NK-92 treated with Interleukin-12 subunit alpha and Interleukin-12 subunit beta, amount 100 ng/mL, for 24 hours (cell line): ENCODE data around the gene STC2.
A peak's percentile ranks its signal among the peaks of the same experiment; 100 is the strongest.

Source experiments
- DNase-seq: peaks from one replicate; lab custom pipeline; 2025; lab: John Stamatoyannopoulos, UW

STC2 gene

DNA sequence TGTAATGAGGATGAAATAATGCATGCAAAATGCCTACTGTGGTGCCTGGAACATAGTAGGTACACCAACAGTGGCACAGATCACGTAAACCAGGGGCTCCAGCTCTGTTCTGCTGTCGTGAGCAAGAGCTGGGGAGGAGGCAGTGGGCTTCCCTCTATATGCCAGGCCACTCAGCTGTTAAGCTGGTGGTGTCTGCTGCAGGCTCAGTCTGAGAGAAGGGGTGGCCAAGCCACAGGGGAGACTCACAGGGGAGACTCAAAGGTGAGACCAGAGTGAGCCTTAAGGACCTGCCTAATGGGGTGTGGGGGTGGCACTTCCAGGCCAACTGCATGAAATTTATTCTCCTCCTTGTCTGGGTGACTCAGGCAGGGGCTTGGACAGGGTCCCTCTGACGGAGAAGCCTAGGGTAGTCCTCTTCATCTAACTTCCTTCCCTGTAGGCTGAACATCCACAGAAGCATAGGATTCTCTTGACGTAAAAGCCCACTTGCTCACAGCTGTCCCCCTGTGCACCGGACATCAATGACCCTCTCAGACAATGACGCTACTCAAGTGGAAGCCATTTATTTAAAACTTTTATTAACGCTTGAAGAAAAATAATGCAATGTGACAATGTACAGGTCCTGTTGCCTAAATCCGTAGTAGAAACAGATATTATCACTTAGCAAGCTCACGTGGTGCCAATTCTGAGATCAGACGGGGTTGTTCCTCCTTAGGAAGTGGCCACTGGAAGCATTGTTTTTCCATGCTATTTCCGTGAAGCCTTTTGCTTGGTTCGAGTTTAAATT lies 13.9 kb downstream of the STC2 start:
- DNase-seq: no peak

DNA sequence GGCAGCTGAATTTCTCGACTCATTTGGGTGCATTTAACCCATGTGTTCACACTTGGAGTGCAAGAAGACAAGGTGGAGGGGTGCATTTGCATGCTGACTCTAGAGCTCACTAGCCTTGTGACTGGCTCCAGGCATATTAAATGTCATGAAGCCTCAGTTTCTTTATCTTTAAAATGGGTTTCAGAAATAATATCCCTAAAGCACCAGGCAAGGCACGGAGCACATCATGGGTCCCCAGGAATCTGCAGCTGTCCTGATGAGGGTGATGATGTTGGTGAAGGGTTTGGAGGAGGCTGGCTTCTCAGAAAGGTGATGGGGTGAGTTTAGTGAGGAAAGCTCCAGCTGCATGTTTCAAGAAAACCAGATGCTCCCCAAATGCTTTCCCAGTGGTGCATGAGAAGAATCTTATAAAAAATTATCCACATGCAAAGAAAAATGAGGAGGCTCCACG lies 14.8 kb downstream of the STC2 start:
- no peak for DNase-seq

DNA sequence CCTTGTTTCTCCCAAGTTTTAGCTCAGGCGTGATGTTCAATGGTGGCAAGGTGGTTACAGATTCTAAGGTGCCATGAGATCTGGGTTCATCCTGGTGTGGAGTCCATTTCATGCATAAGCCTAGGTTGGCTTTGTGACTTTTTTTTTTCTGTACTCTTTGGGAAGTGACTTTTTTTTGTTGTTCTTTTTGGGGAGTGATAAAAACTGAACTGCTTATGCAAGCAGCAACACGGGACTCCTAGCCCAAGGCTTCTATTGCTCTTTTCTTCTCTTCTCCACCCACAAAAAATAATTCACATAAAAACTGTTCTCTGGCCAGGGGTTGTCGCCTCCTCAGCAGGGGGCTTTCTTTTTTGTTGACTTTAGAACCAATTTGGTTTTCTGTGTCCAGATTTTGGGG lies 15.4 kb downstream of the STC2 start:
- no peak for DNase-seq

DNA sequence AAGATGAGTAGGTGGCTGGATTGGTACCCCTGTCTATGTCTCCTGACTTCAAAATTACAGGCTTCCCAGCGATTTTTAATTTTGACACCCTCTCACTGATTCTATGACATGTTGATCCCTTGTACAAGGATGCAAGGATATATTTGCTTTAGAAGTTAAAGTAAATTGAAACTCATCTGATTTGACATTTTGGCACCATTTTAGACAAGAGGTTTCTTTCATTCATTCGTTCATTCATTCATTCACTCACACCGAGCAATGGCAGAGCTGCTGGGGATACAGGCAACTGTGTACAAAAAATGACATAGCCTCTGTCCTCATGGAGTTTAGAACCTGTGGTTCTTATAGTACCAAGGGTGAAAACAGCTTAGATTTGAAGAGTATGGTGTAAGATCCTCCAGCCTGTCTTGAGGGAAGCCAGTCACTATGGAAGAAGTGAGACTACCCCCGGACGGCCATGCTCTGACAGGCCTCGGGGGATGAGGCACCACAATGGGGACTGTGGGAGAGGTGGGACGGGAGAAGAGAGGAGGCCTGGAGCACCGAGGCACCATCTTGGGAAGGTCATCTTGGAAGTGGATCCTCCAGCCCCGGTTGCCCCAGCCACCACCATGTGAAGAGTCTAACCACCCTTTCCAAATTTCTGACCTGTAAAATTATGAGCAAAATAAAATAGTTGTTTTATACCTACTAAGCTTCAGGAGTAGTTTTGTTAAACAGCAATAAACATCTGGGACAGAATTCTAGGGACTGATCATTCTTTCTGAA lies 16.2 kb downstream of the STC2 start:
- no peak for DNase-seq

DNA sequence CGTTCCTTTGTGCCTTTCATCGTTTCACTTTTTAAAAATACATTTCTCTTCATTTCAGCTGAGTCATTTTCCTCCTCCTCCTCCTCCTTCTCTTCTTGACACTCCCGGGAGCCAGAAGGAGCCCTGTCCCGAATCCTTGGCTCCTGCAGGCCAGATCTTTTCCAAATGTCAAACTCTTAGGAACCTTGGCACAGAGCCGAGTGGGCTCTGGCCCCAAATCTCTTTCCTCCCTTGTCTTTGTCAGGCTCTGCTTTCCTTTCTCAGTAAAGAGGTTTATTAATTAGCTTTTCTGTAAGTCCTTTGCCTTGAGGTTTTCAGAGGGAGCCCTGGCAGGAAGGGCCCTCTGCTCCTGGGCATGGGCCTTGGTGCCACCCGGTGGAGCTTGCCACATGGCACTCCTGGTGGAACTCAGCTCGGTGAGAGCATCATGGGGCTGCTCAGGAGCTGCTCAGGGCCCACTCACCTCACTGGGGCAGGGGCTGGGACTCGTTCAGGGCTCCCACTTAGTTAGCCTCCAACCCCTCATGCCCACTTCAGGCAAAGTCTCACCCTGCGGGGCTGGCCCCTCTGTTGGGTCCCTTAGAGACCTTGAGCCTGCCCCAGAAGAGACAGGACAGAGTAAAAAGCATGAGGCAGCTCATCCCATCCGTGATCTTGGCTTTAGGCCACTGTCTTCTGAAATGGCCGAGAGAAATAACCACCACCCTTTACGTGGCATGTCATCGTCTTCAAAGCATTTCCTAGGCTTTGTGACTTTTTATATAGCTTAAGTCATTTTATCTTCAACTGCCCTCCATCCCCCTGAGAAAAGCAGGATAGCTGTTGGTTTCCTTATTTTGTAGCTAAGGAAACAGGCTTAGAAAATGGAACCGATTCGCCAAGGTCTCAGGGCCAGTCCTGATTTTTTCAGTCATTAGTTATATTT lies 17.1 kb downstream of the STC2 start:
- DNase-seq: no peak

DNA sequence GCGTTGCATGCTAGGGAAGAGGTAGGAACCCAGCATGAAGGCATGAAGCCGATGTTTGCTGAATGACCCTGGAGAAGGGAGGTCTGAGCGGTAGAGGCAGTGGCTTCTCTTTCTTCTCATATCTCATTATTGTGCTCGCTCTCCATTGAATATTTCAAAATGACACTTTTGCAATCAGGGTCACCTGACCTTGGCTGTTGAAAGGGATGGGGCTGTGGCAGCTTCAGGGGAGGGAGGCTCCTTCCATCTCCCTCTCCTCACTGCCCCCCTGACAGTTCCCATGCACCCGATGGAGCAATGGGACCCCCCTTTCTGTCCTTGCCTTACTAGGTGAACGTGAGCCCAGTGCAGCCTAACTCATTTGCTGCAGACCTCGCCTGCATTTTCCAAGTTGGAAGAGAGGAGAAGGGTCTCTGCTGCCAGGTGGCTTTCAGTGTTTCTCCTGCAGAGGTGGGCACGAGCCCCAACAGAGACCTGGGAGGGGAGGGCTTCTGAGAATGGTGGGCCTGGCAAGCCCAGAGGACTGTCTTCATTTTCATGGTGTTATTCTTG lies 17.9 kb downstream of the STC2 start:
- DNase-seq: no peak

DNA sequence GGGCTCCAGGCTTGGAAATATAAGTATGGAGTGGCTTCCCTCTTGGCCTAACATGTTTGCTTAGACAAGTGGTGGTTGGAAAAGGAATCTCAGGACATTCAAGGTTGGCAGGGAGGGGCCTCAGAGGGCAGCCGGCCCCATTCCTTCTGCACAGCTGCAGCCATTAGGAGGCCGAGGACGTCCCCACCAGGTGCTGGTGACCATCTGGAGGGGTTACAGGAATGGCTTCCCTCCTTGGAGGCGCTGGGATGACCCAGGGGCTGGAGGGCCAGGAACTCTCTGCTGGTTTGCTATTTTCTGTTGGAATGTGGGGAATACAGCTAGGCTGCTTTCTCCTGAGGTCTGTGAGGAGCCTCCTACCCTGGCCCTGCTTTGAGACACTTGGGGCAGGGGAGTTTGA lies 18.5 kb downstream of the STC2 start:
- DNase-seq: no peak

DNA sequence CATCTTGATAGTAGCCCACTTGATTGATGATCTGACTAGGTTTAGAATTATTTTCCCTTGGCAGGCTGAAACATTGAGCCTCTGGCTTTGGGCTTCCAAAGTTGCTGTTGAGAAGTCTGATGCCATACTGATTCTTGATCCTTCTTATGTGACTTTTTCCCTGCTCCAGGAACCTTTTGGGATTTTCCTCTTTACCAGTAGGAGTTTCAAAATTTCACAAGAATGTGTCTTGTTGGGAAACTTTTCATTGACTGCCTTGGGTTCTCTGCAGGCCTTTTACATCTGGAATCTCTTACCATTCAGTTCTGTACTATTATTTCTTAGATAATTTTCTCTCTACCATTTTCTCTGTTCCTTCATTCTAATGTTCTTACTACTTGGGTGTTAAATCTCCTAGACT lies 20.0 kb downstream of the STC2 start:
- DNase-seq: no peak

DNA sequence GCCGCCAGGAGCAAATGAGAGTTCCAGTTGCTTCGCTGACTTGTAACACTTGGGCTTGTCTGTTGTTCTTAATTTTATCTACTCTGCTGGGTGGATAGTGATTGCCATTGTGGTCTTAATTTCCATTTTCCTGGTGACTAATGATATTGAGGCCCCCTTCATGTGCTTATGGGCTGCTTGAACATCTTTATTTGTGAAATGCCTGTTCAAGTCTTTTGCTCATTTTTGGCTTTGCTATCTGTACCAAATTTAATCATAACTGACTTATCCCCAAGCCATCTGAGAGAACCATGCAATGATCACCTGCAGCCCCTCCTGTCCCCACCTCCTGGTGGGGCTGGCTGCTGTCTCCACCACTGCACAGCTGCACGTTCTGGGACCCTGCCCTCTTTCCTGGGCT lies 20.5 kb downstream of the STC2 start:
- no peak for DNase-seq

DNA sequence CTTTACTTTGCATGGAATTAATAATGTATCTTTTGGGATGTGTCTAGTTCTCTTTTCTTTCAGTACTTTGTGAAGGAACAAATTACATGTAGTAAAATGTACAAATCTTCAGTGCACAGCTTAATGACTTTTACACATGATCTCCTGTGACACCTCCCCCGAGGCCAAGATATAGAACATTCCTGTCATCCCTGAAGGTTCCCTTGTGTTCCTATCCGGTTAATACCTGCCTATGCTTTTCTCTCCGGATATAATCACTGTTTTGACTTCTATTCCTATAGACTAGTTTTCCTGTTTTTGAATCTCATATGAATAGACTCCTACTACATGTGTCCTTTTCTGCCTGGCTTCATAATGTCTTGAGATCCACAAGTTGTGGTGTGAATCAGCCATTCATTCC lies 21.5 kb downstream of the STC2 start:
- DNase-seq: no peak

DNA sequence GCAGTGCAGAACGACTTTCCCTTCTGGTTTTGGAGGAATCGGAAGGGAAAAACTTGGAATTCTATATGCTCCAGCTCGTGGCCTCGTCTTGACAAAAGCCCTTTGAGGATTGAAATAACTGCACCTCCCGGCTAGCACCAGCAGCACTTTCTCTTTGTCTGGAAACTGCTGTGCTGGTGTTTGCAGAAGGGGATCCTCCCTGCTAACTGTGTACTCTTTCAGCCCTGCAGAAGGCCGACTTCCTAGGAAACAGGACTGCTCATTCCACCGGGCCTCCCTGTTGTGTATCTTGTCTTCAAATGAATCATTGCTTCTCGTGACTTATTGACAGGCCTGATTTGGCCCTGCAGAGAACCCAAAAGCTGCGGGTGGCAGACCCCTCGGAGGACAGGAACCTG lies 23.6 kb downstream of the STC2 start:
- DNase-seq: no peak

DNA sequence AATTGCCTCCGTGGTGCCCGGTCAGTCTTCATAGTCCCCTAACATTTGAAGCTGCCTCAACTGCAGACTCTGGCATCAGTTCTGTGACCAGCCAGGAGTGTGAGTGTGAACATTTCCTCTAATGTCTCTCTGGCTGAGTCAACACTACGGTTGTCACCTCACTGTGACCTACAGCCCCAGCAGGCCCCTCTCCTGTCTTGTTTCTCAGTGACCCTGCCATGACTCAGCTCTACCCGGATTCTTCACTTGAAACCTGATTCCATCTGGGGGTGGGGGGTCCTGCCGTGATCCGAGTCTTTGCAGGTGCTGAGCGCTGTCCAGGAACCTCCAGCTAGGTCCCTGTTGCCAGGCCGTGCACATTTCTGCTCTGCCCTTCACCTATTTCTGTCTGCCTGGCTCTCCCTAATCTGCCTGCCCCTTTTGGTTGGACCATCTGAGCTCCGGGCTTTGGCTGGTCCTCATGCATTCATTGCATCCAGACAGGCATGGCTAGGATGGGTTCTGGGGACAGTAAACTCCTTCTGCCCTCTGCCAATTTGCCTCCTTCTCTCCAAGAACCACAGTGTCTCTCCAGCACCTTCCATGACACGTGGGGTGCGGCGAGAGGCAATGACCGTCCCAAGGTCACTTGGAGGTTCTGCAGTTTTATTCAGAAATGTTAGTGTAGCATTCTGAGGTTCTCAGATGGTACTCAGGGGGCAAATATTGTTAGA lies 24.2 kb downstream of the STC2 start:
- DNase-seq: peak; percentile 63

DNA sequence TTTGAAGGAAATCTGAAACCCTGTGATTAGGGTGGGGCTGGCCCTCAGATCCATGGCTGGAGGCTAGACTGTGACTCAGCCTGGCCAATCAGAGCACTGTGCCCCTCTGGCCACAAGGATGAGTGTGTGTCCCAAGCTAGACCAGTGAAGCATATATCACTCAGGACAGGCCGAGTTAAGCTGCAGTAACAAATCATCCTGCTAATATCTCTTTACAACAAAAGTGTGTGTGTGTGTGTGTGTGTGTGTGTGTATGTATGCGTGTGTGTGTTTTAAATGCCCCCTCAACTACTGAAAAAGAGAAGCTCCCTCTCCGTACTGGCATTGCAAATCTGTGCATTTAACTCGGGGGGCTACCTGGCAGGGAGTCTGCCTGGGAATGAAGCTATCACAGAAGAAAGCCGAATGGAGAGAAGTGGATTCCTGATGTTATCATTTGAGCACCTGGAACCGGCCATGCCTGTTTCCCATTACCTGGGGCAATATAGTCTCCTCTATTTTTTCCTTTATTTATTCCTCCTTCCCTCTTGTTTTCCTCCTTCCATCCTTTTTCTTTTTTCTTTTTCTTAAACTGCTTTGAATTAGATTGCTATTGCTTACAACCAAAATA lies 25.6 kb downstream of the STC2 start:
- DNase-seq: no peak

DNA sequence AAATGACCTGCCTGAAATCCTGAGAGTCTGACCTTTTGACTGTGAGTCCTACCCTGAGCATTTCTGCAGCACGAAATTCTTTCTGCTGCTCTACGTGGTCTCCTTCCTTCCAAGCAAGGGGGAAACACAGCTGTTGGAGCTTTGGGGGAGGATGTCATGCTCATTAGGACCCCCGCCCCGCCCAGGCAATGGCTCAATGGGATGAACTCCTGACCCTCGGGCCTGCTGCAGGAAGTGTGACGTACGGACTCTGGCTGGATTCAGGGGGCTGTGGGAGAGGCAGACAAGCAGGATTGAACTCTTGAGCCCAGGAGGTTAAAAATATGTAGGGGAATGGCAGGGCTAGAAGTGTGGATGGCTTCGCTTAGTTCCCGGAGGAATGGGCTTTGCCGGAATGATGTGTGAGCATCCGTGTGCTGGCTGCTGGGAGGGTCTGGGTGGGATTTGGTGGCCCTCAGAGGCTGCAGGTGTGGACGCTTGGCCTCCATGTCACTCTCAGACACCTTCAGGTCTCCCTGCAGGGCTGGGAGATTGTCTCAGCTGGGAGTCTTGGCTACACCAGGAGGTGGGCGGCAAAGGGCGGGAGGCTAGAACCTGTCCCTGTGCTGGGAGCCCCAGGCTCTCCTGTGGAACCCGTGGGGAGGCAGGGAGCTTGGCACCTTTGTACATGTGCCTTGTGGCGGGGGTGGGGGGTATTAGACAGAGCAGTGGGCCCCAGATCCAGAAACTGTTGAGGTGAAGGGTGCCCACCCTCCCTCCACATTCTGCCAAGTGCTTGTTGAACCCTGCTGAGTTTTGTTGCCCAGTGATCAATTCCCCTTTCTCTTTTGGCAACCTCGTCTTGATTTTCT lies 26.3 kb downstream of the STC2 start:
- DNase-seq: no peak

DNA sequence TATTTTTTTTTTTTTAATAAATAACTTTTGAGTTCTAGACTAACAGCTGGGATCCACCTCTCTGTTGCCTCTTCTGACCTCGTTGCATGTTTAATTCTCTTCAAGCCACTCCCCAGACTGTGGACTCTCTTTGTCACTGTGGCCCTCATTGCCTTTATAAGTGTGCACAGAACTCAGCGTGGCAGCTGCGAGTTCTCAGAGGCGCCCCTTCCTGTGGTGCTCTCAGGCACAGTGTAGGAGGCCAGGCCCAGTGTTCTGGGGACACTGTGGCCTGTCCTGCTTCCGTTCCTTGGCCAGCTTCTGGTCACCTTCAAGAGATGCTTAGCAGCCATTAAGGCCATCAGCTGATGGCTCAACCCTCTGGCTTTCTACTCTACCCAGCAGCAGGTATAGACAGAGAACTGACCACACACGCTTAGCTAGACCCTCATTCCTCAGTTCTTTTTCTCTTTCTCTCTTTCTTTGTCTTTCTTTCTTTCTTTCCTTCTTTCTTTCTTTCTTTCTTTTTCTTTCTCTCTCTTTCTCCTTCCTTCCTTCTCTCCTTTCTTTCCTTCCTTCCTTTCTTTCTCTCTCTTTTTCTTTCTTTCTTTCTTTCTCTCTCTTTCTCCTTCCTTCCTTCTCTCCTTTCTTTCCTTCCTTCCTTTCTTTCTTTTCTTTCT lies 27.7 kb downstream of the STC2 start:
- DNase-seq: no peak

DNA sequence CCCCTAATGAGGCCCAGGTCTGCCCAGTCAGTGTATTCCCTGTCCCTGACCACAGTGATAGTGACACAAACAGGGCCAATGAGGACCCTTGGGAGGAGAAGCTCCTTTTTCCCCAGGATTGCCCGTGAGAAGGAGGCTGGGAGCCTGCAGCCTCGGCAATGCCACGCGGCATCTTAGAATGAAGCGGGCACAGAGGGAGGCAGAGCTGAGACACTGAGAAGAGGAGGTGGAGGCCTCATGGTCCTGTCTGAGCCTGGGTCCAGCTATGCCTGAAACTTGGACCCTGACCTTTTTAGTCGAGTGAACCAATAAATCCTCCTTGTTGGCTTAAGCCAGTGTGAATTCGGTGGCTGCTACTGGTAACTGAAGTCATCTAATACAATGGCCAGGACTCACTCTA lies 28.4 kb downstream of the STC2 start:
- DNase-seq: no peak

DNA sequence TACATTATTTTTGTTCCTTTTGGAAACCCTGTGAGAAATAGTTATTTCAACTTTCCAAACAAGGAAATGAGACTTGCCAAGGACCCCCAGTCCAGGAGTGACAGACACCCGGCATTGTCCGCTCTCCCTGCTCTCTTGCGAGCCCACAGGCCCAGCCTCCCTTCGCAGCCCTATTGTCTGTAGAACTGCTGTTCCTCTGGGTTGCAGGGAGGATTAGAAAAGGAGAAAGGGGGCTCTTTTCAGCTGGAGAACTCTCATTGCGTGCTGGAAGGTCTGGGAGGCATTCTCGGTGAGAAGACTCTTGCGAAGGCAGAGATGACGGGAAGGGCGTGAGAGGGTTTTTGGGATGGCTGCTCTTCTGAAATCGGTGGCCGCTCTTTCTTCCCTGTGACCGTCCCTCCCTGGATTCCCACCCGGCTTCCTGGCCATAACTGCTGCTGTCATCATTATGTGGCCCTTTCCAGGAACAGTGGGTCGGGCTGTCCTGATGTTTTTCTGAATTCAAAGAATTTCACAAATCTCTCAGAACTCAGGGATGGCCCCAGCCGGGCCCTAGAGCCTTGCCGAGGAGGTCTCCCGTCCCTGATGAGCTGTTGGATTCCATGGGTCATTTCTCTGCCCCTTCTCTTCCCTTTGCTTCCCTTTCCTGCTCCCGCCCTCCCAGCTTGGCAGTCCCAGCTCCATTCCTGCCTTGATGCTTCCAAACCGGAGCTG lies 29.8 kb downstream of the STC2 start:
- DNase-seq: no peak

DNA sequence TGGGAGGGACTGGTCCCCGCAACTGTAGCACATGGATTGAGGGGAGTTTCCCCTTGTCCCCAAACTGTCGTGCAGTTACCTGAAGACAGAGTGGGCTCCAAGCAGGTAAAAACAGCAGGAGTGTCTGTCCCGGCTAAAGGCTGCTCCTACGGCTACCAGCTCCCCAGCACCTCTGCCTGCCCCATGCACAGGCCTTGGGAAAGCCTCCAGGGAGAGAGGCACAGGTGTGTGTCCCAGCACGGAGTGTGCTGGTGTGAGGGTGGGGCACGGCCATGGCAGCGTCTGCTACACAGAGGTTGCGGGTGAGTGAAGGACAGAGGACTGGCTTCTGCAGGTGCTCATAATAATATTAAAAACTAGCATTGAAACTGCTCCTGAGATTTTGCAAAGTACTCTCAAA lies 30.4 kb downstream of the STC2 start:
- no peak for DNase-seq
